AG04449 (cell line): ENCODE data around the gene SGCG.

ENCODE experiments used
- CTCF ChIA-PET: fragments of 350-600 bp; formaldehyde crosslinking; extraction: SDS; loops from one replicate; lab custom pipeline; 2021; ENCODE audit warnings: antibody characterized with exemption; lab: Yijun Ruan, JAX
- POLR2A ChIA-PET: fragments of 400-600, 350-600 bp; formaldehyde crosslinking; extraction: SDS; loops from one replicate; lab custom pipeline; 2020; ENCODE audit warnings: antibody characterized with exemption, inconsistent platforms; lab: Yijun Ruan, JAX
- DNase-seq: peaks from one replicate; pipeline ENCODE4 v3.0.0-alpha.2; 2010; ENCODE audit warnings: low read depth, low spot score
- H3K4me3 ChIP-seq: 2 replicates; pipeline ENCODE4 v1.5.1; 2011; ENCODE audit warnings: low read depth, mild to moderate bottlenecking, control low read depth, low read length
- CTCF ChIP-seq: IDR thresholded peaks from one replicate; pipeline ENCODE4 v1.5.1; 2011; ENCODE audit warnings: mild to moderate bottlenecking, moderate library complexity, low read length, control low read depth, inconsistent platforms; ENCODE audit not compliant: insufficient read depth; ENCODE audit errors: missing control alignments

The SGCG gene

GRCh38 chr13:23325191-23325590, 144.4 kb downstream of the SGCG start:
- ChIA-PET CTCF (interaction anchor here (0.5 kb wide), 1 partner anchor 1690 kb away, joined by 4 read pairs; no protein-coding TSS in a partner anchor), POLR2A (interaction anchor here (1.5 kb wide), 1 partner anchor 1722 kb away, joined by 3 read pairs; no protein-coding TSS in a partner anchor)
- H3K4me3 ChIP-seq, result no peak overlapping the region
- no peak for TF ChIP-seq CTCF
- DNase-seq, result no peak

DNA sequence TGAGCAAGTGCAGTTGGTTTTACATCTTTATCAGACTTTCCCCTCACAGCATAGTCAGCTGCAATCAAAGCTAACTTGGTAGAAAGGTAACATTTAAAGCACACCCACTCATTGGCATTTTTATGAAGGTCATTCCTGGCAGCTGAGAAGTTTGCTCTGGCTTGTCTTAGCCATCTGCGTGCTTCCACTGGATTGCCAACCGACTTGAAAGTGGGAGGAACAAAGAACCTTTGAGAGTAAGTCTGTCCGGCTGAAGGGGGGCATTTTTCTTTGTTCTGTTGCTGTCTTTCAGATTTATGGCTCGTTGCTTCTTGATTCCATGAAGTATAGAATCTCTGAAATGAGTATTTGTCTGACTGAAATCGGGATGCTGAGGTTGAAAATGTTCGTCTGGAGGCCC, 149.6 kb downstream of the SGCG start:
- no peak for DNase-seq
- TF ChIP-seq CTCF, result no peak
- H3K4me3 ChIP-seq, result no peak overlapping the region
- ChIA-PET CTCF (interaction anchor here (1.1 to 1.5 kb wide), 3 partner anchors 8 to 137 kb away, joined by 3 to 5 read pairs (median 4); no protein-coding TSS in a partner anchor), POLR2A (no interaction called here)

DNA sequence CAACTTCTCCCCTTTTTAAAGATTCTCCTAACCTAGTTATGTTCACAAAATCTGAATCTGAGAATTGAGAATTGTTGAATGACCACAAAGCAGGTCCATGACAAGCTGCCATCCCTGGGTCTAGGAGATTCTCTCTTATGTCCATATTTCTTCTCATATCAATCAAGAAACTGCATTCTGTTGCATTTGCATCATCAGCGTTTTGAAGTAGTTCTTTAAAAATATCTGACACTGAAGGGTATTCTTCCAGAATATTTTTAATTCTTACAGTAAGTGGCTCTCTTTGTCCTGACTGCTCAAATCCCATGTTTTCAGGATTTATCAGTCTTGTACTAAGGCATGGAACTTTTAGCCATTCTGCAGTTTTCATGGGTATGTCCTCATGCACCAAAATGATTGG, 158.4 kb downstream of the SGCG start:
- ChIA-PET CTCF (interaction anchor here (1.7 kb wide), 1 partner anchor 9 kb away, joined by 5 read pairs; no protein-coding TSS in a partner anchor), POLR2A (no interaction called here)
- no peak for TF ChIP-seq CTCF
- no peak overlapping the region for H3K4me3 ChIP-seq
- no peak for DNase-seq

DNA sequence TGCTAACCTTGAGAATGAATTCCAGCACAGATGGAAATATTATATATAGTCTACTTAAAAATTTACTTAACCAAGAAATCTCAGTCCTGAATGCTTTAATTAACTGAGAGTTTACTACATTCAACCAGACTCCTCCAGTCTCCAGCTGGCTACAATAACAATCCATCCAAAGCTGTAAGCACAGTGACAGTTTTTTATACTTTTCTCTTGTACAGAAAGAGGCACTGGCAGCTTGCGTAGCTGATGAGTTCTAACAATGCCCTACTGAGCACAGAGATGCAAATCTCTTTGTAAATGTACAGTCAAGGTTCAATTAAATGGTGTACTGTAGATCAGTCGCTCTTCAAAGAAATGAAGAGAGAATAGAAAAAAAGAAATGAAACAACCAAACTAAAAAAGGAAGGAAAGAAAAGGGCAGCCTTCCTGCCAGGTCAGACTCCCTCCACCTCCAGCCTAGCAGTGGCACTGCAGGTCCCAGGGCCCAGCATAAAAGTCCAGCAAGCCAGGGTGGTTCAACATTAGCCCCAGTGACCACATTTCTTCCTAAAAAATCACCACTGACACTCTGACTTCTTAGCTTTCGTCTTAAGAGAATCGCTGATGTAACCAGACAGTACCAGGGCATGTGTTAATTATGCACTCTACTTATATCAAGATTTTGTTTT, 164.3 kb downstream of the SGCG start:
- ChIA-PET CTCF (interaction anchor here (0.8 to 1.3 kb wide), 4 partner anchors 14 to 553 kb away, joined by 3 to 5 read pairs (median 4); no protein-coding TSS in a partner anchor), POLR2A (no interaction called here)
- DNase-seq, result no peak
- no peak for TF ChIP-seq CTCF
- no peak overlapping the region for H3K4me3 ChIP-seq

- TF ChIP-seq CTCF, result no peak
- ChIA-PET POLR2A (no interaction called here), CTCF (interaction anchor here (0.7 to 2.0 kb wide), 3 partner anchors 9 to 20 kb away, joined by 3 to 5 read pairs (median 3); no protein-coding TSS in a partner anchor)
- no peak for DNase-seq
- H3K4me3 ChIP-seq, result no peak overlapping the region
Observed at GRCh38 chr13:23347601-23348000, 166.8 kb downstream of the SGCG start.
